ENCODE data around the gene RAVER1. TPM values are rescaled to one million over a fixed set of nuclear protein-coding genes. Genes with fewer than 3 reads are reported as not detected.

Gene RAVER1
- total and polyA plus RNA-seq, 10 of the 15 experiments (the other 5 are each of a cell fraction or from before 2014, with no cell fraction given), result 0.03 to 87.0 (median 12.1) TPM

- TF ChIP-seq SPI1 (IDR thresholded peaks at IDR 0.05; ENCODE audit: borderline replicate concordance, insufficient read depth, low read depth, low read length) (no peak), ZNF592 (IDR thresholded peaks at IDR 0.05) (no peak), NFYA (IDR thresholded peaks at IDR 0.05; ENCODE audit: borderline replicate concordance, low read depth, low read length) (no peak)
These were observed 28.9 kb upstream of the RAVER1 start (continued) for GRCh38 chr19:10362259-10362658.

GRCh38 chr19:10361569-10362011 is 28.3 kb upstream of the RAVER1 start:
- ATAC-seq (no peak; the same call in 2 of the 3 replicates), DNase-seq (ENCODE audit: low read depth, low spot score) (no peak), FAIRE-seq (no peak)
- Histone ChIP-seq H3K4me3 (no peak overlapping the region), H3K27ac (ENCODE audit: control insufficient read depth, insufficient read depth) (no peak overlapping the region), H3K27me3 (replicated peaks in 1 of 2; ENCODE audit: control insufficient read depth in 2 of 2, insufficient read depth in 2 of 2, low read length in 1 of 2) (no peaks in the 10 kb centered on the region), H3K79me2 (ENCODE audit: control insufficient read depth, insufficient read depth, low read length) (no peaks in the 10 kb centered on the region; the same call in 1 of the 2 replicates), H3K9ac (ENCODE audit: control insufficient read depth, insufficient read depth, low read length) (no peak overlapping the region), H3K36me3 (ENCODE audit: control insufficient read depth in 2 of 2, insufficient read depth in 2 of 2, low read length in 1 of 2) (peaks cover 24 to 46% of the 10 kb centered on the region in 2 experiments), H3K4me1 (ENCODE audit: control insufficient read depth, insufficient read depth, low read length) (no peaks in the 10 kb centered on the region), H2AFZ (ENCODE audit: control insufficient read depth, low read depth, low read length) (no peak overlapping the region), H3K9me3 (replicated peaks; ENCODE audit: control insufficient read depth, insufficient read depth, low read length) (no peaks in the 10 kb centered on the region), H4K20me1 (ENCODE audit: control insufficient read depth, insufficient read depth) (no peaks in the 10 kb centered on the region; the same call in 1 of the 2 replicates), H3K4me2 (ENCODE audit: control insufficient read depth, insufficient read depth) (no peak overlapping the region)
- TF ChIP-seq BMI1 (IDR thresholded peaks at IDR 0.05; ENCODE audit: borderline replicate concordance) (no peak), NKRF (conservative IDR thresholded peaks at IDR 0.05) (no peak), EED (IDR thresholded peaks at IDR 0.05; ENCODE audit: low read depth) (no peak), TBL1XR1 (IDR thresholded peaks at IDR 0.05; ENCODE audit: low read depth, low read length) (no peak), POLR2A (IDR thresholded peaks at IDR 0.05; ENCODE audit: low read depth, low read length) (peak; percentile 65), POLR2AphosphoS5 (IDR thresholded peaks at IDR 0.05; ENCODE audit: low read length) (0 out of 2 replicates have a peak, but pooled peaks have one; percentile 21)
- in situ Hi-C loops (cut with MboI) (no loop called here), intact Hi-C loops (cut with micrococcal nuclease; ENCODE audit: unreplicated experiment) (no loop called here)
- ChIA-PET POLR2A (interaction anchor here (0.5 to 1.2 kb wide), 3 partner anchors 91 to 213 kb away, joined by 3 to 4 read pairs (median 4); partner anchors contain the start of gene ICAM1), RAD21 (ENCODE audit: unreplicated experiment) (interaction anchor here (0.6 kb wide), 1 partner anchor 14 kb away, joined by 3 read pairs; no protein-coding TSS in a partner anchor), CTCF (interaction anchor here (0.7 kb wide), 1 partner anchor 502 kb away, joined by 3 read pairs; no protein-coding TSS in a partner anchor), SMC1A (ENCODE audit: uncharacterized antibody, unreplicated experiment) (no interaction called here)
- BruUV-seq (replicated peaks), result no TSS peak
- WGBS (ENCODE audit: insufficient coverage, insufficient replicate concordance, low lambda C conversion rate, missing lambda C conversion rate), result 92% methylated on average over 14 of the region's 16 CpGs

All from GM12878 (cell line).